HG02943 (cell line): Measurements from ENCODE around the gene GATA5.

Source experiments
- ATAC-seq: cut with Tn5 transposase; IDR thresholded peaks from one replicate; pipeline ENCODE4 v1.9.1; 2021; ENCODE audit warnings: mild to moderate bottlenecking, low read depth, moderate library complexity; ENCODE audit not compliant: unreplicated experiment

Gene GATA5

DNA sequence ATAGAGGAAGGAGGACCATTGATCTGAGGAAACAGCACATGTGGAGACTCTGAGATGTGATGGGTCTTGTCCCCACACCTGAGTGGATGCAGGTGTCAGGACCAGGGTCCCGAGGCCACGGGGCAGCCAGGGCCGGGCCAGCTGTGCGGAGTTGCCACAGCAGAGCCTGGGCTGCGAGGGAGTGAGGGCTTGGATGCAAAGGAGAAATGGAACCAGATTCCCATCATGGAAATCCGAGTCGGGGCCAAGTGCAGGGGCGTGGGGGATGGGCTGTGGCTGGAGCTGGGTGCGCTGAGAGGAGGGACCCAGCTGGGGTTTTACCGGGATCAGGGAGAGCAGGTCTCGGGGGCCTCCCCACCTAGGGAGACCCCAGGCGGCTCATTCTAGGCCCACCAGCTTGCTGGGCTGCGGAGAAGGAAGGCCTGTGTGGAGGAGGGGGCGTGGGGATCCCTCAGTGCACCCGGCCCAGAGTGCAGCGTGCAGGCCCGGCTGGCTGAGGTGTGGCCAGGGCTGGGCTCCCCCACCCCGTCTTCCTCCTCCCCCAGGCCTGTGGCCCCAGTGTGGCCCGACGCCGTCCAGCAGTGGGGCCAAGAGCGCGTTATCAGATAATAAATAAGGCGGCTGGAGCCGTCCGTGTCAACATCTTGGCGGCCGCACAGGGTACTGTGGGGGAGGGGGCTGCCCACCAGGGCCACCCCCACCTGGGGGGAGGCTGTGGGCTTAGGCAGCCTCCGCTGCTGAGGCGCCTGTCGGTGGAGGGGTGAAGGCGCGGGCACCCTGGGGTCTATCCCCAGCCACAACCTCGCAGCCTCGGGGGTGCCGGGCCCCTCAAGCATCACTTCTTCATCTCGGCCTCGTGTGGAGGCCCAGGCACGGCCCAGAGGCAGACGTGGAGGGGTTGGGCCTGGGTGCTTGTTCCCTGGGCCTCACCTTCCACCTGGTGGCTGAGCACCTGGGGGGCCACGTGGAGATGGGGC is 17.2 kb downstream of the GATA5 start:
- ATAC-seq: no peak

DNA sequence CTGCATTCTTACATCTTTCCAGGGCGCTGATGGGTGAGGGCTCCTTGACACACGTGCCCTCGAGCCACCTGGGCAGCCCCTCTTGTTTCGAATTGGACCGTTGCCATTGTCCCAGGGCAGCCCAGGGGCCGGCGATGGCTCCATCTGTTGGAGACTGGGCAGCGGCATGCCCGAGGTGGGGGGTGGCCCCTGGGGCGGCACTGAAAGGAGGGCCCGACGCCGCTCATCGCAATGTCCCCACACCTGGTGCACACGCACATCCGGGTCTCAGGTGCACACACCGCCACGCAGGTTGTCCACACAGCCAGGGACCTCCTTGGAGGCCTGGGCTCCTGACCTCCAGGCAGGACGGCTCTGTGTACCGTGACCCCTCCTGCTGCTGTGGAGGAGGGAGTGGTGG is 18.0 kb downstream of the GATA5 start:
- no peak for ATAC-seq

DNA sequence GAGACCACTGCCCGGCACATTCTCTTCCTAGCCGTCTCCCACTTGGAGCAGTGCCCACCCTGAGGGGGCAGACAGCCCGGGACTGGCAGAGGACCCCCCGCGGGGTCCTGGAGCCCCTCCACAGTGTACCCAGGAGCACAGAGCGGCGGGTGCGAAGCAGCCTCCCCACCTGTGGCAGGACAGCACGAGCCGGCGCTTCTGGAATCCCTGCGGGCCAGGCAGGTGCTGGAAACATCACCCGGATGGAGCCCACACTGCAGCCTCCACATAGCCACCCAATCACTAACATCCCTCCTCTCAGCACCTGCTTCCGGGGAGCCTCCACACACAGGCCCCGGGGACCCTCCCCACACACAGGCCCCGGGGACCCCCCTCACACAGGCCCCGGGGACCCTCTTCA is 18.7 kb downstream of the GATA5 start:
- no peak for ATAC-seq

DNA sequence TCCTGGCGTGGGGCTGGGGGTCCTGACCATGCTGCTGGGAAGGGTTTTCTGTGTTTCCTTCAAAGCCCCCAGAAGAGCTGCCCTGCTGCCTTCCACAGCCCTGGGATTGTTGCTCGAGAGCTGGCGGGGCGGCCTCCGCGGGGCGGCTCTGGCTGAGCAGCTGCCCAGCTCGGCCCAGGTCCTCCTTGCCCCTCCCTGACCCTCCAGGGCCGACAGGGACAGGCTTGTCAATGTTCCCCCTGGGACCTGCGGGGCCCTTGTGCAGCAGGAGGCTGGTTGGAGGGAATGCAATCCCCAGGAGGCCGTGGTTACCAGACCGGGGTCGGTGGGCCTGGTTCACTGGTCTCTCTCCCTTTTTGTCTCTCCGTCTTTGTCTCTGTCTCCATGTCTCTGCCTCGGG is 19.9 kb downstream of the GATA5 start:
- no peak for ATAC-seq

DNA sequence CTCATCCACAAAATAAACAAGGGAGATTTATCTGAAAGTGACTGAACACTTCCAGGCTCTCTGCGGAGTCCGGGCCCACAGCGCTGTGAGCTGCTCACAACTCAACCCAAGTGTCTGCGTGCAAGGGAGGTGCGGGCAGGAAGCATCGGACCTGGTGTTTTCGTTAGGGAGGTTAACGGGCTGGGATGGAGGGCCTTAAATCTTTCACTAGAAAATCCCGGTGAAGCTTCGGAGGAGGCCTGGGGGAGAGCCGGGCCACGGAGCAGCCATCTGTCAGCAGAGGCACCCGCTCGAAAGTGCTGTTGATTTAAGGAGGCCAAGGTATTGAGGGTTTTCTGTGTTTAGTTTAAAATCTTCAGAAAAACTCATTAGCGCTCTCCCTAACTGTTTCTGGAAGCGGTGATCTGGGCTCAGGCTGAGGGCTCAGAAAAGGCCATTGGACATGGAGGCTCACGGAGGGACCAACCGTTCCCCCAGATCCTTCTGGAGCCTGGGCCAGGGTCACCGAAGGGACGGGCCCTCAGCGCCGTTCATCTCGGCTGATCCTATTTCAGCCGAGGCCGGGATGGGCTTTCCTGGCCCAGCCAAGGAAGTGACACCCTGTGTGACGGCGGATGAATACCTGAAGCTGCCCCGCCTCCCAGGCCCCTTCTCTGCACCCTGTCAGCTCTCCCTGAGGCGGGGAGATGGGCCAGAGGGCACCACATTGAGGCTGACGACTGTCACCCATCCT is 20.7 kb downstream of the GATA5 start:
- ATAC-seq: no peak

DNA sequence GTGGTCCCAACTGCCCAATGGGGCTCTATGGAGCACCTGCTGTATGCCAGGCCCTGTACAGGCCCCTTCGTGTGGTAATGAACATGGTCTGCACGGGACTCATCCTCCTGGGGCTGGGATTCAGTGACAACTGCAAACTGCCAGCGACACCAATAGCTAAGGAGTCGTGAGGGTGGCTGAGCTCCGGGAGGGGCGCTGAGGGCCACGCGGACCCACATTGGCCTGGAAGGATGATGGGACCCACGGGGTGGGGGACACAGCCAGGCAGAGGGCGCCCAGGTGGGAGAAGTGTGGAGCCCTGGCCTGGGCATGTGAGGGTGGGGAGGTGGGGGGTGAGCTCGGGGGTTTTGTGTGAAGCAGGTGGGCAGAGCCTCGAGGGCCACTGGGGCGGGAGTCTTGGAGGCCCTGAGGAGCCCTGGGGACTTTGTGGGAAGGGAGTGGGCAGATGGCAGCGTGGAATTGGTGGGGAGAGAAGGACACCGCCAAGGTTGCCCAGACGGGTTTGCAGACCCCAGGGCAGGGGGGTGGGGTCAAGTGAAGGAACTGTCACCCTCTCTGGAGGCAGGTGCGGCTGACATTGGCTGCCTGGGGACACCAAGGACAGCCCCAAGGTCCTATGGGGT is 22.5 kb downstream of the GATA5 start:
- ATAC-seq: no peak

DNA sequence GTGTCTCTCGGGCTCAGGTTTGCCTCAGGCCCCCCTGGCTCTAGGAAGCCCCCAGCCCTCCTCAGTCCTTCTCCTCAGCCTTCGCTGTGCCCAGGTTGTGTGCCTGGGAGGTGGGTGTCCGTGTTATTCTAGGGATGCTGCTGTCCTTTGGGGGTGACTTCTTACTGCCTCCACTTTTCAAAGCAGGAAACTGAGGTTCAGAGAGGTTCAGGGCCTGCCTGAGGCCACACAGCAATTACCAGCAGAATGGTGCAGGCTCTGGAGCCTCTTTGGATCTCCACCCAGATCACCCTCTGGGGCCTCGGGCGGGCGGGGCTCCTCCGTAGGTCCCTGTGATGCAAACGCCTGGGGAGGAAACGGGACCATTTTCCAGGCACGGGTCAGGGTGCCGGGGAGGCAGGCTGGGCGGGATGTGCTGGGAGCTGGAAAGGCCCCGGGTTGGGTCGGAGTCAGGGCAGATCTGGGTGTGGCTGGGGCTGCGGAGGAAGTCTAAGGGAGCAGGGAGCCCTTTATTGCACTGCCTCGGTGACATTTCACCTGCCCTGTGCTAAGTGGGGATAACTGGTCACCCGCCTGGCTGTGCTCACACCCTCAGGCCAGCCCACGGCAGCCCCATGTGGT is 23.2 kb downstream of the GATA5 start:
- ATAC-seq: no peak

DNA sequence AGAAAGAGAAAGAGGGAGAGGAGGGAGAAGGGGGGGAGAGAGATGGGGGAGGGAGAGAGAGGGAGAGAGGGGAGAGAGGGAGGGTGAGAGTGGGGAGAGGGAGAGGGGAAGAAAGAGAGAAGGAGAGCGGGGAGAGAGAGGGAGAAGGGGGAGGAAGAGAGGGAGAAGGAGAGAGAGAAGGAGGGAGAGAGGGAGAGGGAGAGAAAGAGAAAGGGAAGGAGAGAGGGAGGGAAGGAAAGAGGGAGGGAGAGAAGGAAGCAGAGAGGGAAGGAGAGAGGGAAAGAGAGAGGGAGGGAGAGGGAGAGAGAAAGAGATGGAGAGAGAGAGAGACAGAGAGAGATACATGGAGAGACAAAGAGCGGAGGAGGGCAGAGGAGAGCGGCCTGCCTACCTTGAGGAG is 23.8 kb downstream of the GATA5 start:
- ATAC-seq: no peak

DNA sequence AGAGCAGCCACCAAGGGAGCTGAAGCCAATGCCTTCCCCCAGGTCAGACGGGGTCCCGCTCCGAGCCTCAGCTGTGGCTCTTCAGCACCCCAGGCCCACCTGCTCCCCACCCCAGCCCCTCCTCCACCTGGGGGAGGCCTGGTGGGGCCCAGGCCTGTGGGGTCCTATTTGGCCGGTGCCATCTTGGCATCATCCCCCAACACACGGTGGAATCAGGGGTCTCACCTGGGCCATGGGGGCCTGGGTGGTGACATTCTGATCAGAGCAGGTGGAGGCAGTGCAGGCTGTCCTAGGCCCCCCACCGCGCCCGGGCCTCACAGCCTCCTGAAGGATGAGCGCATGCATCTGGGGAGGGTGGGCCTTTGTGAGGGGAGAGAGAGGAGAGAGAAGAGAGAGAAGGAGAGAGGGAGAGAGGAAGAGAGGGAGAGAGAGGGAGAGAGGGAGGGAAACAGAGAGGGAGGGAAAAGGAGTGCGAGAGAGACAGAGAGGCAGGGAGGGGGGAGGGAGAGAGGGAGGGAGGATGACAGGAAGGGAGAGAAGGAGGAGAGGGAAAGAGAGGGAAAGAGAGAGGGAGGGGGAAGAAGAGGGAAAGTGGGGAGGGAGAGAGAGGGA is 24.5 kb downstream of the GATA5 start:
- ATAC-seq: no peak

DNA sequence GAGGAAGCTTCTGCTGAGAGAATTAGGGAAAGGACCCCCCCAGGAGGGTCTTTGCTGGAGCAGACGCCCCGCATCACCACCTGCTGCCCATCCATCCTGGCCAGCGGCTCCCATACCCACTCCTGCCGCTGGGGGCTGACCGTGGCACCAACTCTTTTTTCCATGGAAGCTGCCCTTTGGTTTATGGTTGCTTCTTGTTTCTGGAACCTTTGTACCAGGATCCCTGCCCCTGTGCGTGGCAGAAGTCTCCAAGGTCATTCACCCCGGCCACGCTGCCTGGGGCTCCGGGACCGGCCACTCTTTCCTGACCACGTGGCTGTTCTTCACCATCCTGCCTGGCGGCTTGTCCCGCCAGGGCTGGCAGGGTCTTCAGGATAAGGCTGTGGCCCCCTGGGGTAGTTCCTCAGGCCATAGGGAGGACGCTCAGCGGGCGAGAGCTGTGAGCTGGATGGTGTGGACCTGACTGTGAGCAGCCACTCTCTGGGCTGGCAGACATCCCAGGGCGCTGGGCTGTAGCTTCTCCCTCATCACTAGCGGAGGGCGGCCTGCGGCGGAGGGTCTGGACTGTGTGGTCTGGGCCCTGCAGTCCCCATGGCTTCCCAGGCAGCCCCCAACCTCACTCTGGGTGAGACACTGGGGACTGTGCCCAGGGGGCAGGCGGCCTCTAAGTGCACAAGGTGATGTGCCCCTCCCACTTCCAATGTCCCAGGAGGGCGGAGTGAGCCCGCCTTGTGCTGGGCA is 25.7 kb downstream of the GATA5 start:
- ATAC-seq: no peak

DNA sequence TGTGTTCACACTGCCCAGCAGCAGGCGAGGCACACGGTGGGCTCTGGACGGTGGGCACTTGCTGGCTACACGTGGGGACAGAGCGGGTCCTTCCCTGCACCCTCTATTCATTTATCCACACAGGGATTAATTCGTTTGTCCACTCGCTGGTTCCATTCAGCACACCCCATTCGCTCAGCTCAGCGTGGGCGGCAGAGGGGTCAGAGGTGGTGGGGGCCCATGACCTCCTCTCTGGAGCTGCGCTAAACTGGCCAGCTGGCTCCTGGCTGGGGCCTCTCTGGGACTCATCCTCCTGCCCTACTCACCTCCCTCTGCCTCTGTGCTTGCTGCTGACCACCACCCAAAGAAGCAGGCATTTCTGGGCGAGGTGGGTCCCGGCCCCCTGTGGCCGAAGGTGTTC is 27.0 kb downstream of the GATA5 start:
- ATAC-seq: no peak

DNA sequence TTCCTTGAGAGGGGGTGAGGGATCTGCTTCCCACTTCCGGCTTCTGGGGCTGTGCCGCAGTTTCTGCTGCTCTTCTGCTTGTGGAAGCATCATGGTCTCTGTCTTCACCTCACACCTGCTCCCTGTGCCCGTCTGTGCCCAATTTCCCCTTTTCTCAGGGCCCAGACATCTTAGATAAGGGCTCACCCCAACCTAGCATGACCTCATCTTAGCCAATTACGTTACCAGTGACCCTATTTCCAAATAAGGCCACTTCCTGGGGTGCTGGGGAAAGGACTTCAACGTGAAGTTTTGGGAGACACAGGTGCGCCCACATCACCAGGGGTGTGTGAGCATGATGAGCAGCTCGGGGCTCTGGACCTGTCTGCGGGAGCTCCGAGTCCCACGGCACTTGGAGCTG is 27.8 kb downstream of the GATA5 start:
- no peak for ATAC-seq

DNA sequence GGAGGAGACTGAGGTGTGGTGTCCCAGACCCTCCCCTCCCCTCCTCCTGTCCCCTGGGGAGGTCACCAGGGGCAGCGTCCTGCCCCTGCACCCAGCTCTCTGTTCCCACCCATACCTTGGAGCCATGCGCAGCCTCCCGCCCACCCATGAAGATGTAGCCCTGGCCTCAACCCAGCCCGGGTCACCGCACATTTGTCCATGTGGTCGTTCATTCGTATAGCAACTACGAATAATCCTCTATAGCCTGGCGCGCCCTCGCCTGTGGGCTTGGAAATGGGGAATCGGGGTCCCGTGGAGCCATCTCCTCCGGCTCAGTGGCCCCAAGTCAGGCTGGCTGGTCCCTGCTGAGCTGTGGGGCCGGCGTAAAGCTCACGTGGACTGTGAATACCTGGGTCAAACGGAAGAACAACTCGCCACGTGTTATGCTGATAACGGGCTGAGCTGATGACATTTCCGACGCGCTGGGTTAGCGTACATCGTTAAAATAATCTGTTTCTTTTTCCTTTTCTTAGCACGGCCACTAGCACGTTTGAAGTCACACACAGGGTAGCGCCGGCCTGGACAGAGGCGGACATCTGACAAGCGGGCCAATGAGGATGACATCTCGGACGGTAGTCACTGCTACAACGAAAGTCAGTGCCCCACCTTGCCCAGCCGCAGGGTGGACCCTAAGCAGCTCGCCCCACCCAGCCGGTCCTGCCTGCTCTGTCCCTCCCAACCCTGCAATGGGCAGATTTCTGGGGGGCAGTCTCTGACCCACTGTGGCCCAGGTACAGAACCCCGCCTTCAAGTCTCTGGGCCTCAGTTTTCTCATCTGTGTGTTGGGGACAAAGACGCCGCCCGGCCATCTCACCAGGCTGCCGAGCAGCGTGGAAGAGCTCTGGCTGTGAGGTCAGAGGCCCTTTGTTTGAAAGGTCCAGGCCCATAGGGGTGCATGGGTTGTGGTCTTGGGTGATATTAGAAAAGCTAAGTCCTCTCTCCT is 28.6 kb downstream of the GATA5 start:
- no peak for ATAC-seq

DNA sequence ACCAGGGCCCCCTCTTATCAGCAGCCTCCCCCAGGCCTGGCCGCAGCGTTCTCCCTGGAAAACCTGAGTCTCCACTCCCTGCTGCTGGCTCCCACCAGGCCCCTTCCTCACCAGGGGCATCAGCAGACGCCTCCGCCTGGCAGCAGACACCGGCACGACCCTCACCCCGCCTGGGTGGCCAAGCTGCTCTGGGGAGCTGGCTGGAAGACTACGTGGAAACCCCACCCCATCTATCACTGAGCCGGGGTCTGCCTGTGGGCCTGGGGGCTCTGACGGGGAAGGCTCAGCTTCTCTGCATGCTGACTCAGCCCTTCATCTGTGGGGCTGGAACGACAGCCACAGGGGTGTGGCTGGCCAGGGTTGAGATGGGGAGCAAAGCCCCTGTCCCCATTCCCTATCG is 29.3 kb downstream of the GATA5 start:
- ATAC-seq: no peak

DNA sequence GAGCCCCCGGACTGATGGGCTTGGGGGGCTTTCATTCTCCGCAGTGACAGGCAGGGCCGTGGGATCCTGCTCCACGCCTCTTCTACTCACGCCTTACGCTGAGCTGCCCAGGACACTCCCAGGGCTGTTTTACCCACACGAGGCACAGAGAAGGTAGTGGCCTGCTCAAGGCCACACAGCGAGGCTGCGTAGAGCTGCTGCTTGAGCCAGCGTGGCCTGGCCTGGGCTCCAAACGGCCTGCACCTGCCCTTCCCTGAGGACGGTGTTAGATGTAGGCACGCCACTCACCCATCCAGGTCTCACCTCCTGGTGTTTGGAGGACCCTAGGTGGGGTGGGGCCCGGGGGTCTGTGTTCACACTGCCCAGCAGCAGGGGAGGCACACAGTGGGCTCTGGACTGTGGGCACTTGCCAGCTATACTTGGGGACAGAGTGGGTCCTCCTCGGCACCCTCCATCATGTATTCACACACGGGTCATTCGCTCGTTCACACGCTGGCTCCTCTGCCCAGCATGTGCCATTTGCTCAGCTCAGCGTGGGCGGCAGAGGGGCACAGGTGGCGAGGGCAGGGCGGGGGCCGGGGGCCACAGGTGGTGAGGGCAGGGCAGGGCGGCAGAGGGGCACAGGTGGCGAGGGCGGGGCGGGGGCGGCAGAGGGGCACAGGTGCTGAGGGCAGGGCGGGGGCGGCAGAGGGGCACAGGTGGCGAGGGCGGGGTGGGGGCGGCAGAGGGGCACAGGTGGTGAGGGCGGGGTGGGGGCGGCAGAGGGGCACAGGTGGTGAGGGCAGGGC is 30.0 kb downstream of the GATA5 start:
- no peak for ATAC-seq

DNA sequence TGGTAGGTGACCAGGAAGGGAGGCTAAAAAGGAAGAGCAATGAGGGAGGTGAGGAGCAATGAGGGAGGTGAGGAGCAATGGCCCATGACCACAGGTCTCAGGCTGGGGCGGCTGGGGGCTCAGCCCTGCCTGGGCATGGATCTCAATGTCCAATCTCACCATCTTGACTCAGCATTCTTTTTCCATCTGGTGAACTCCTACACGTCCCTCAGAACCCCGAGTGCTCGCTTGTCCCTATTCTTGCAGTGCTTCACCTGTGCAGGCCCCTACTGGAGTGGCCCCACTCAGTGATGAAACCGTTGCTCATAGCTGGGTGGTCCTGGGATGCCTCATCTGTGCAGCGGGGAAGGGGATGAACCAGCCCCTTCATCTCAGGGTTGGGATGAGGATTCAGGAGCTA is 31.5 kb downstream of the GATA5 start:
- ATAC-seq: no peak

DNA sequence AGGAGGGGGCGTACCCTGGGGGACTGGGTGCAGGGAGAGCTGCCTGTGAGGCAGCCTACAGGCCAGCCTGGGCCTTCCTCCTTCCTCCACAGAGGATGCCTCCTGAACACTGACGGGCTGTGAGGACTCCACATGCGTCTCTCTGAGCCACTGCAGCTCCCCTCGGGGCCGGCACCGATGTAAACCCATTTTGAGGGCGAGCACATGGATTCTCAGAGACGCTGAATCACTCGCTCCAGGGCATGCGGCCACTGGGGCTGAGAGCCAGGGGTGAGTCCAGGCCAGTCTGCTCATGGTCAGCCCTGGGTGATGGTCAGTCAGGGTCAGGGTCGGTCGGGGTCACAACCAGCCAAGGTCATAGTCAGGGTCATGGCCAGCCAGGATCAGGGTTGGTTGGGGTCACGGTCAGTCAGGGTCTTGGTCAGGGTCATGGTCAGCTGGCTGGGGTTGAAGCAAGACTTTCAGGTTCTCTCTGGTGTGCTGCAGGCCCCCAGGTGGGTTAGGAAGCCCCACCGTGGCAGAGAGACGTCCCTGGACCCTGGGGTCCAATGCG is 33.7 kb downstream of the GATA5 start:
- no peak for ATAC-seq

DNA sequence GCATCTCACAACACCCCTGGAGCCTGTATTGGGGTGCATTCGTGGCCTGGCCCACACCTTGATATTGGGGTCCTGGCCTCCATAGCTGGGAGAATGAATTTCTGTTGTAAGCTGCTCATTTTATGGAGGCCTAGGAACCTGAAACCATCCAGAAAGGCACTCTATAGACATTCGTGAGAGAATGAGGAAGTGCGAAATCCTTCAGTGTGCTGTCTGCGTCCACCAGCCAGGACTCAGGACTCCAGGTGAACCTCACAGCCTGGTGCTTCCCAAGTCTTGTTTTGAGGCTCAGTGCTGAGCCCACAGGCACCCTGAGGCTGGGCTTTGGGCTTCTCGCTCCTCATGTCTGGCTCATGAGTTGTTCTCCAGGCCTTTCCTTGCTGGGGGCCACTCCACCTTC is 36.6 kb downstream of the GATA5 start:
- no peak for ATAC-seq
